ENCODE results near the gene KCNQ5.

The KCNQ5 gene

DNA sequence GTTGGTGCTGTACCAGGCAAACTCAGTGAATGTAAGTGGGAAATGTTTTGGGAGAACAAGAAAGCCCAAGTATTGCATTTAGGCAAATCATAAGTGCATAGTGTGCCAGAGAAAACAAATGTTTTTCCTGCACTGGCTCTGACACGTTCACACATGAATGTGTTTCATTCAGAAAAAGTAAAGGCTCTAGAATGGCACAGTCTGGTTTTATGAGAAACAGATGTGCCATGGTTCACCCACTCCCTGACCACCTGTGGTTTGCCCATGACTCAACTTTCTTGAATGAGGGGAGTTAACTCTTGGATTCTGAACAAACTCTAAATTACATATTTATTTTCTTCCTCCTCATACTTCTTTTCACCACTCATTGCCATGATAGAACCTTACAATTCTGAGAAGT, 126.9 kb downstream of the KCNQ5 start:
- DNase-seq, result no peak

DNA sequence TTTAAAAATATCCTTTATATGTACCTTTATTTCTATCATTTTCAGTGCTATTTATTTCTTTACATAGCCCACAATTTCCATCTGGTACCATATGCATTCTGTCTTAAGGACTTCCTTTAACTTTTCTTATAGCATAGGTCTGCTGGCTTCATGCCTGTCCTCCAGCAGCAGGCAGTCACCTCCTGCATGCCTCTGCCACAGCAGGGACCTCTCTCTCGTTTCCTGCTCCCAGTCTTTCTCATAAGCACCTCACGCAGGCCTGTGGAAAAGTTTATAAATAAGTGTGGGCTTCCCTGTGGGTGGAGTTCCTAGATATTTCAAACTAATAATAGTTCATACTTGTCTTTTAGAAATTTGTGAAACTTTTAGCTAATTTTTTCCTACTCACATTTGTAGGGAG, 133.9 kb downstream of the KCNQ5 start:
- no peak for DNase-seq

- DNase-seq, result no peak
Measured at GRCh38 chr6:72757048-72757447, 135.2 kb downstream of the KCNQ5 start.

DNA sequence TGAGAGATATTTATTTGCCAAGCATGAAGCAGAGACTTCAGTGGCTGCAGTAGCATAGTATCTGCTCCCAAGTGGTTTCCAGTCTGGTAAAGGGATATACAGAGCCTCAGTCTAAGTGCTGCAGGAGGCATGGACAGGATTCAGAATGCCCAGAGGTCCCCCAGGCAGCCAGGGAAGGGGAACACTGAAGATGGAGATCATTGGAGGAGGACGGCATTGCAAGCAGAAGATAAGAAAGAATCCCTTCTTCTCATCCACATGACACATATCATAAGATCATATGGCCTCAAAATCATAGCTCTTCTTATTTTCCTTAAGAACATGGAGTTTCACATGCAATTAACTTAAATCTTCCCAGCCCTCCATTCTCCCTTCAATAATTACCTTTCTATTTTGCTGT, 136.1 kb downstream of the KCNQ5 start:
- DNase-seq, result no peak

GRCh38 chr6:72758901-72759300, 137.0 kb downstream of the KCNQ5 start:
- DNase-seq, result no peak

GRCh38 chr6:72760114-72760793, 138.4 kb downstream of the KCNQ5 start:
- DNase-seq, result no peak

- no peak for DNase-seq
Measured at GRCh38 chr6:72761761-72762160, 139.9 kb downstream of the KCNQ5 start.

DNA sequence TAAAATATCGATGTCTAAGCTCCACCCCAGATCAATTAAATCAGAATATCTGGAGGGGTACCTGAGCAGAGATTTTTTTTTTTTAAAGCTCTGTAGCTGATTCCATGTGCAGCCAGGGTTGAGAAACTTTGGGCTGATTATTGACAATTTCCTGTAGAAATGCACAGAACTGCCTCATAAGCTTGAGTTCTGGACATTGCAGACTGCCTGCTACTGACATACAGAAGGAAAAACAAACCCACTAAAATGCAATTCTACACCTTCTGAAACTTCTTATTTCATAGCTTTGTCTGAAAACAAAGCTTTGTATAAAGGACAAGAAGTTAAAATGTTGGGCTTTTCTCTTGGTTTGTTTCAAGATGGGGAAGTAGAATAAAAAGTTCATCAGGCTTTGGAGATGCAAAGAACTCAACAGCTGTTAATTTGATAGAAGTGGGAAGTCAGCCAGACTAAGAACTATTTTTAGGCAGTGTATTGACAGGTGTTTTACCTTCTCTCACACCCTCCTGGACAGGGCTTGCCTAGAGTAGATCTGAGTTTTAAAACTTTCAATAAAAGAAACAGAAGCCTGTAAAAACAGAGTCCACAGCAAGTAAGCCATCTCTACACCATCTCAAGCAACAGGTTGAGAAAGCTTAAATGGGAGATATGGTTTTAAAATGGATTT, 147.7 kb downstream of the KCNQ5 start:
- no peak for DNase-seq

- DNase-seq, result no peak
Measured at GRCh38 chr6:72770959-72771358, 149.1 kb downstream of the KCNQ5 start.

GRCh38 chr6:72776456-72776855, 154.6 kb downstream of the KCNQ5 start:
- DNase-seq, result no peak

GRCh38 chr6:72781624-72782023, 159.8 kb downstream of the KCNQ5 start:
- DNase-seq, result no peak

- no peak for DNase-seq
Measured at GRCh38 chr6:72783035-72783434, 161.2 kb downstream of the KCNQ5 start.

DNA sequence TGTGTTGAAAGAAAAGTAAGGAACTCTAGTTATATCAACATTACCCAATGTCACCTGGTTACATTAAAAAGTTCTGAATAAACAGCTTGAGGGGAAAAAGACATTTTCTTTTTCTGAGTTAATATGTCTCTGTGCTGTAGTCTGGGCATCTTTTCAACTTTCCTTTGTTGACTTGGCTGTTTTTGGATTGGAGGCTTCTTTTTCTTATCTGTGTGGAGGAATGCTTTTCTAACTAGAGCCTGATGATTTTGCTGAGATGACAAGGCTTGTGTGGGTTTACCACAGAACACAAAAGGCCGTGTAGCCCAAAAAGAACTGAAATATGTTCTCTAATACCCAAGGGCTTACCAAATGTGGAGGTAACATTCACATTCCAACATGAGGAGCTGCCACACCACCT, 161.8 kb downstream of the KCNQ5 start:
- DNase-seq, result no peak

- no peak for DNase-seq
Measured at GRCh38 chr6:72784071-72784470, 162.2 kb downstream of the KCNQ5 start.

GRCh38 chr6:72784581-72784980, 162.7 kb downstream of the KCNQ5 start:
- DNase-seq, result no peak

DNA sequence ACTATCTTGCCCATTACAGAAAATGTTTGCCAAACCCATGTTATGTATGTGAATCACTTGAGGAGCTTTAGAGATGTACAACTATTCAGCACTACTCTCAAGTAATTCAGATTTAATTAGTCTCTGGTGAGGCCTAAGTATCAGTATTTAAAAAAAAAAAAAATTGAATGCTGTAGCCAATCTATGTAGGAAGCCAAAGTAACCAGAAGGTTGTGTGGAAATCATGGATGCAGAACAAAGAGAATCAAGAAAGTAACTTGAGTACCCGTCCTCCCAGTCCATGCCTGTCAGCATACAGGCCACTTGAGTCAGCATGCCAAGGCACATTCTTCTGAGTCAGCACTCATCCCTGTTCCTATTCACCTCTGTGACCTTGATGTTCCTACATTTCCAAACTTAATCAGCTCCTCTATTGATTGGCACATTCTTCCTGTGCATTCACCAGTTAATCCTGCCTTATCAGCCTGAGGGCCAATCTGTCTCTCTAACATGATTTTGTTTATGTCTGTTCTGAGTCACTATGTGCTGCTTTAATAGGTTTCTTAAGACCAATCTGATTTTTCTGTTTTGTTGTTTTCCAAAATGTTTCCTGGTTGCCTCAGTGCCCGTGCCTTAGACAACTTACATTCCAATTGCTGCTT, 165.6 kb downstream of the KCNQ5 start:
- no peak for DNase-seq

DNA sequence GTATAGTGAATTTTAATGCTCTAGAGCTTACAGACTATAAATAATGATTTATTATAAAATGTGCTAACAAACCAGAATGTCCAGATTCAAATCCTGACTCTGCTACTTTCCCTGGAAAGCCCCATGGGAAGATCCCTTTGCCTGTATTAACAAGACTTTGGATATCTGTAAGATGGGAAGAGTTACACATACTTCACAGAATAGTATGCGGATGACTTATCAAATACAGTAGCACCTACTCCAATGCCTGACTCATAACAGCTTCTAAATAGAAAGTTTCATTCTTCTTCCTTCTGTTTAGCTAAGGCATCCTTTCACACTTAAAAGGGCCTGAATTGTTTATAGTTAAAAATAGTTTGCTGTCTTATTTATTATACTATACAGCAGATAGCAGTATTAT, 166.3 kb downstream of the KCNQ5 start:
- DNase-seq, result no peak

DNA sequence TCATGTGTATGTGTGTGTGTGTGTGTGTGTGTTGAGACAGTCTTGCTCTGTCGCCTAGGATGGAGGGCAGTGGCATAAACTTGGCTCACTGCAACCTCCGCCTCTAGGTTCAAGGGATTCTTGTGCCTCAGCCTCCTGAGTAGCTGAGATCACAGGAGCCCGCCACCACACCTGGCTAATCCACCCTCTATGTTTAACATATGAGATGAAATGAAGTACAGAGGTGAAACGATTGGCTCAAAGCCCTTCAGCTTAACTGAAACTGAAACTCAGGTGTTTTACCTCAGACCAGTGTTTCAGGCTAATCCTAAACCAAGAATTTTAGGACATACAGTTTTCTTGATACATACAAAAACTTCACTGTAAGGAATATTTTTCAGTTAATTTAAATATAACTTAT, 167.3 kb downstream of the KCNQ5 start:
- no peak for DNase-seq

DNA sequence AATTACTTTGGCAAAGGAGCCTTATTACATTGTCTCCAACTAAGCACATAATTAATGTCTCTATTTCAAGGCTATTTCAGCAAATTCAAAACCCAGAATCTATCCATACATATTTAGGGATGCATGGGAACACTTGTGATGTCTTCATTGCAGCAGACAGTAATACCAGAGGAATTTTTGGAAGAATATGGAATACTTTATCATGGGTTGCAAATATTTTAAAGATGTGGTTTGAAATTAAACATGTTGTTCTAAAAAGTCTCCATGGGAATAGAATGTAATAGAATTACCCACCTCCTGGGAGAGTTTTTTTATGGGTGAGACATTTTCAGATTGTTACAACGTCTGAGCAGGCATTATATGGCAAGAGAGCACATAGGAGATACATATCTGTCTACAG, 170.8 kb downstream of the KCNQ5 start:
- no peak for DNase-seq

GRCh38 chr6:72793641-72794395, 172.0 kb downstream of the KCNQ5 start:
- DNase-seq, result no peak

GRCh38 chr6:72798196-72798595, 176.3 kb downstream of the KCNQ5 start:
- DNase-seq, result no peak

- DNase-seq, result no peak
Measured at GRCh38 chr6:72809746-72810379, 188.0 kb downstream of the KCNQ5 start.
